Measurements from ENCODE around the gene LTBP4.
A peak's percentile ranks its signal among the peaks of the same experiment; 100 is the strongest.

The LTBP4 gene

GRCh38 chr19:40585241-40585981, 15.8 kb upstream of the LTBP4 start:
- H3K4me3 ChIP-seq (replicated peaks; ENCODE audit: insufficient read depth, low read length), result no peak overlapping the region
- no peak overlapping the region; the same call in 1 of the 2 replicates for H3K27ac ChIP-seq (replicated peaks)
- DNase-seq (ENCODE audit: low read depth in 1 of 2, low spot score in 1 of 2), result peak; percentile 70 to 75

GRCh38 chr19:40585982-40586422, 15.2 kb upstream of the LTBP4 start:
- DNase-seq (ENCODE audit: low read depth in 1 of 2, low spot score in 1 of 2), result no peak
- H3K4me3 ChIP-seq (replicated peaks; ENCODE audit: insufficient read depth, low read length), result no peak overlapping the region
- no peaks in the 10 kb centered on the region for H3K27me3 ChIP-seq (ENCODE audit: insufficient read depth, poor library complexity, severe bottlenecking)
- TF ChIP-seq REST (IDR thresholded peaks at IDR 0.05; ENCODE audit: insufficient replicate concordance, low read depth), result no peak
- TF ChIP-seq CTCF (IDR thresholded peaks at IDR 0.05; ENCODE audit: insufficient read depth, low read length), result no peak
- no peak for TF ChIP-seq POLR2AphosphoS5 (IDR thresholded peaks at IDR 0.05; ENCODE audit: low read depth)
- no peak for TF ChIP-seq SPI1 (IDR thresholded peaks at IDR 0.05; ENCODE audit: borderline replicate concordance, low read depth)
- TF ChIP-seq GABPA (IDR thresholded peaks at IDR 0.05; ENCODE audit: low read depth), result no peak
- no peak overlapping the region for H3K27ac ChIP-seq (replicated peaks)

More at GRCh38 chr19:40585241-40585981, 15.8 kb upstream of the LTBP4 start:
- TF ChIP-seq REST (IDR thresholded peaks at IDR 0.05; ENCODE audit: insufficient replicate concordance, low read depth) (no peak), POLR2AphosphoS5 (IDR thresholded peaks at IDR 0.05; ENCODE audit: low read depth) (no peak), SPI1 (IDR thresholded peaks at IDR 0.05; ENCODE audit: borderline replicate concordance, low read depth) (no peak)
- no peaks in the 10 kb centered on the region for H3K27me3 ChIP-seq (ENCODE audit: insufficient read depth, poor library complexity, severe bottlenecking)

- DNase-seq (ENCODE audit: low read depth in 1 of 2, low spot score in 1 of 2), result no peak
- Histone ChIP-seq H3K27ac (replicated peaks) (no peak overlapping the region), H3K27me3 (ENCODE audit: insufficient read depth, poor library complexity, severe bottlenecking) (no peaks in the 10 kb centered on the region), H3K4me3 (replicated peaks; ENCODE audit: insufficient read depth, low read length) (no peak overlapping the region)
- no peak for TF ChIP-seq GABPA (IDR thresholded peaks at IDR 0.05; ENCODE audit: low read depth)
- no peak for TF ChIP-seq SPI1 (IDR thresholded peaks at IDR 0.05; ENCODE audit: borderline replicate concordance, low read depth)
- TF ChIP-seq REST (IDR thresholded peaks at IDR 0.05; ENCODE audit: insufficient replicate concordance, low read depth), result no peak
- TF ChIP-seq POLR2AphosphoS5 (IDR thresholded peaks at IDR 0.05; ENCODE audit: low read depth), result no peak
- no peak for TF ChIP-seq CTCF (IDR thresholded peaks at IDR 0.05; ENCODE audit: insufficient read depth, low read length)
Measured at GRCh38 chr19:40586611-40587010, 14.6 kb upstream of the LTBP4 start.

All from HL-60 (cell line).